Measurements from ENCODE around the gene PALMD.

PALMD gene

GRCh38 chr1:99636647-99637175 is 9.2 kb upstream of the PALMD start:
- DNase-seq, result no peak

- DNase-seq, result no peak
Observed at GRCh38 chr1:99638853-99639252, 7.1 kb upstream of the PALMD start.

GRCh38 chr1:99639408-99639807 is 6.5 kb upstream of the PALMD start:
- DNase-seq, result no peak

- DNase-seq, result no peak
Observed at GRCh38 chr1:99639945-99640344, 6.0 kb upstream of the PALMD start.

GRCh38 chr1:99640672-99641071 is 5.2 kb upstream of the PALMD start:
- no peak for DNase-seq

GRCh38 chr1:99641558-99641957 is 4.4 kb upstream of the PALMD start:
- DNase-seq, result no peak

- no peak for DNase-seq
Observed at GRCh38 chr1:99642053-99642452, 3.9 kb upstream of the PALMD start.

GRCh38 chr1:99643021-99643779 is 2.7 kb upstream of the PALMD start:
- DNase-seq, result no peak

GRCh38 chr1:99644279-99645004 is 1.5 kb upstream of the PALMD start:
- DNase-seq, result no peak

GRCh38 chr1:99645203-99645602 is 710 bp upstream of the PALMD start:
- DNase-seq, result no peak

GRCh38 chr1:99646868-99647267 is 955 bp downstream of the PALMD start:
- no peak for DNase-seq

- no peak for DNase-seq
Observed at GRCh38 chr1:99647490-99647889, 1.6 kb downstream of the PALMD start.

GRCh38 chr1:99648107-99648506 is 2.2 kb downstream of the PALMD start:
- no peak for DNase-seq

- no peak for DNase-seq
Observed at GRCh38 chr1:99650030-99650429, 4.1 kb downstream of the PALMD start.

- DNase-seq, result no peak
Observed at GRCh38 chr1:99650773-99651437, 5.0 kb downstream of the PALMD start.

GRCh38 chr1:99652881-99653281 is 7.0 kb downstream of the PALMD start:
- DNase-seq, result no peak

GRCh38 chr1:99655376-99655775 is 9.5 kb downstream of the PALMD start:
- no peak for DNase-seq

GRCh38 chr1:99656701-99657100 is 10.8 kb downstream of the PALMD start:
- no peak for DNase-seq

- DNase-seq, result no peak
Observed at GRCh38 chr1:99657213-99658030, 11.5 kb downstream of the PALMD start.

- DNase-seq, result no peak
Observed at GRCh38 chr1:99658031-99658290, 12.0 kb downstream of the PALMD start.

- no peak for DNase-seq
Observed at GRCh38 chr1:99659755-99660210, 13.9 kb downstream of the PALMD start.

GRCh38 chr1:99660496-99660895 is 14.6 kb downstream of the PALMD start:
- no peak for DNase-seq

- DNase-seq, result no peak
Observed at GRCh38 chr1:99661780-99662179, 15.9 kb downstream of the PALMD start.

Data from GDM1 (cell line).